HEK293T (cell line): ENCODE results near the gene MAPK1.
"Not testable (repeated sequence)": the region's sequence is repeated elsewhere in the genome, so short reads cannot be mapped to it uniquely, and the experiment has no call there.

Experiments used
- CTCF ChIA-PET: fragments of 350-600 bp; formaldehyde crosslinking; extraction: SDS; loops from one replicate; lab custom pipeline; 2021; ENCODE audit warnings: antibody characterized with exemption, inconsistent platforms; lab: Yijun Ruan, JAX
- POLR2A ChIA-PET: fragments of 350-600 bp; formaldehyde crosslinking; extraction: SDS; loops from one replicate; lab custom pipeline; 2020; ENCODE audit warnings: antibody characterized with exemption, inconsistent platforms; lab: Yijun Ruan, JAX
- DNase-seq: peaks from one replicate; pipeline ENCODE4 v3.0.0; 2012; ENCODE audit warnings: mixed read lengths; ENCODE audit errors: extremely low spot score
- ARNT ChIP-seq: fragments of 450-650 bp; IDR thresholded peaks from 2 replicates; pipeline ENCODE4 v1.6.1; 2017; ENCODE audit warnings: mild to moderate bottlenecking
- BHLHE40 ChIP-seq: fragments of 450-650 bp; IDR thresholded peaks from 2 replicates; pipeline ENCODE4 v1.6.1; 2016; ENCODE audit warnings: mild to moderate bottlenecking, moderate library complexity, borderline replicate concordance
- CTBP1 ChIP-seq: fragments of 450-650 bp; IDR thresholded peaks from 2 replicates; pipeline ENCODE4 v1.6.1; 2016; ENCODE audit warnings: borderline replicate concordance
- ELF4 ChIP-seq: fragments of 450-650 bp; IDR thresholded peaks from 2 replicates; pipeline ENCODE4 v1.6.1; 2017; ENCODE audit warnings: antibody characterized with exemption
- FOXA1 ChIP-seq: fragments of 450-650 bp; IDR thresholded peaks from 2 replicates; pipeline ENCODE4 v1.6.1; 2016; ENCODE audit warnings: mild to moderate bottlenecking
- FOXK2 ChIP-seq: fragments of 450-650 bp; IDR thresholded peaks from 2 replicates; pipeline ENCODE4 v1.6.1; 2016; ENCODE audit warnings: mild to moderate bottlenecking
- FOXM1 ChIP-seq: fragments of 450-650 bp; IDR thresholded peaks from 2 replicates; pipeline ENCODE4 v1.6.1; 2017; ENCODE audit warnings: mild to moderate bottlenecking, borderline replicate concordance
- HDGF ChIP-seq: fragments of 450-650 bp; IDR thresholded peaks from 2 replicates; pipeline ENCODE4 v1.6.1; 2017; ENCODE audit warnings: antibody characterized with exemption, borderline replicate concordance
- L3MBTL2 ChIP-seq: fragments of 450-650 bp; conservative IDR thresholded peaks from 2 replicates; pipeline ENCODE4 v1.6.1; 2016; ENCODE audit warnings: mild to moderate bottlenecking
- LEF1 ChIP-seq: fragments of 450-650 bp; IDR thresholded peaks from 2 replicates; pipeline ENCODE4 v1.6.1; 2017; ENCODE audit warnings: mild to moderate bottlenecking, borderline replicate concordance
- NFRKB ChIP-seq: fragments of 450-650 bp; IDR thresholded peaks from 2 replicates; pipeline ENCODE4 v1.6.1; 2016; ENCODE audit warnings: mild to moderate bottlenecking, moderate library complexity
- SP1 ChIP-seq: fragments of 450-650 bp; IDR thresholded peaks from 2 replicates; pipeline ENCODE4 v1.6.1; 2017
- SUZ12 ChIP-seq: fragments of 450-650 bp; IDR thresholded peaks from 2 replicates; pipeline ENCODE4 v1.6.1; 2016; ENCODE audit warnings: mild to moderate bottlenecking
- TARDBP ChIP-seq: fragments of 450-650 bp; IDR thresholded peaks from 2 replicates; pipeline ENCODE4 v1.6.1; 2016
- ZNF384 ChIP-seq: fragments of 450-650 bp; IDR thresholded peaks from 2 replicates; pipeline ENCODE4 v1.6.1; 2016
- TF ChIP-seq, protein P1 (sequence below): fragments of 450-650 bp; IDR thresholded peaks from 2 replicates; pipeline ENCODE4 v1.6.1; 2016

The MAPK1 gene

DNA sequence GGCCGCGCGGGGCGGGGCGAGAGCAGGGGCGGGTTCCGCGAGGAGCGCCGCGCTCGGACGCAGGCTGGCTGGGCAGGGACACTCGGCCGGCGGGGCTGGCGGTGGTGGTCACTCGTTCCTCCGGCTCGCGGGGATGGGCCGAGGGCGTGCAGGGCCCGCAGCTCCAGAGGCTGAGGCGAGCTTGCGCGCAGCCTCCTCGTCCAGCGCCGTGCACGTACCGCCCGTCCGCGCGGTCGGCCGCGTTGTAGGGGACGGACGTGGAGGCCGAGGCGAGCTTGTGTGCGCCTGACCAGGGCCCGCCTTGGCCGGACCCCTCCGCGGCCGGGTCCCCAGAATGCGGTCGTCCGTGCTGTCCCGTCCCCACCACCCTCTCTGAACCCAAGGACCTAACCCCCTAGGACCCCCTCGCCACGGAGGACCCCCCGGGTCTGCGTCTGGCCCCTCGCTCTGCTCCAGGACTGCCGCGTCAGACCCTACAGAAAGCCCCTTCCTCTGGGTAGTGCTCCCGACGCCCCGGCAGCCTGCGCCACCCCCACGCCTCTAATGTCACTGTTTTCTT lies 131.3 kb downstream of the MAPK1 start:
- DNase-seq = no peak
- TF ChIP-seq TARDBP (no peak), L3MBTL2 (no peak), ZNF384 (no peak), BHLHE40 (no peak), CTBP1 (no peak), NFRKB (no peak), HDGF (no peak), FOXM1 (no peak), ARNT (no peak), LEF1 (no peak), FOXA1 (no peak), FOXK2 (no peak)
- TF ChIP-seq, protein P1, sequence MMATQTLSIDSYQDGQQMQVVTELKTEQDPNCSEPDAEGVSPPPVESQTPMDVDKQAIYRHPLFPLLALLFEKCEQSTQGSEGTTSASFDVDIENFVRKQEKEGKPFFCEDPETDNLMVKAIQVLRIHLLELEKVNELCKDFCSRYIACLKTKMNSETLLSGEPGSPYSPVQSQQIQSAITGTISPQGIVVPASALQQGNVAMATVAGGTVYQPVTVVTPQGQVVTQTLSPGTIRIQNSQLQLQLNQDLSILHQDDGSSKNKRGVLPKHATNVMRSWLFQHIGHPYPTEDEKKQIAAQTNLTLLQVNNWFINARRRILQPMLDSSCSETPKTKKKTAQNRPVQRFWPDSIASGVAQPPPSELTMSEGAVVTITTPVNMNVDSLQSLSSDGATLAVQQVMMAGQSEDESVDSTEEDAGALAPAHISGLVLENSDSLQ = no peak
- POLR2A ChIA-PET = interaction anchor here (1.0 to 2.1 kb wide), 3 partner anchors 10 to 28 kb away, joined by 3 to 8 read pairs (median 4); no protein-coding TSS in a partner anchor
- CTCF ChIA-PET = no interaction called here

DNA sequence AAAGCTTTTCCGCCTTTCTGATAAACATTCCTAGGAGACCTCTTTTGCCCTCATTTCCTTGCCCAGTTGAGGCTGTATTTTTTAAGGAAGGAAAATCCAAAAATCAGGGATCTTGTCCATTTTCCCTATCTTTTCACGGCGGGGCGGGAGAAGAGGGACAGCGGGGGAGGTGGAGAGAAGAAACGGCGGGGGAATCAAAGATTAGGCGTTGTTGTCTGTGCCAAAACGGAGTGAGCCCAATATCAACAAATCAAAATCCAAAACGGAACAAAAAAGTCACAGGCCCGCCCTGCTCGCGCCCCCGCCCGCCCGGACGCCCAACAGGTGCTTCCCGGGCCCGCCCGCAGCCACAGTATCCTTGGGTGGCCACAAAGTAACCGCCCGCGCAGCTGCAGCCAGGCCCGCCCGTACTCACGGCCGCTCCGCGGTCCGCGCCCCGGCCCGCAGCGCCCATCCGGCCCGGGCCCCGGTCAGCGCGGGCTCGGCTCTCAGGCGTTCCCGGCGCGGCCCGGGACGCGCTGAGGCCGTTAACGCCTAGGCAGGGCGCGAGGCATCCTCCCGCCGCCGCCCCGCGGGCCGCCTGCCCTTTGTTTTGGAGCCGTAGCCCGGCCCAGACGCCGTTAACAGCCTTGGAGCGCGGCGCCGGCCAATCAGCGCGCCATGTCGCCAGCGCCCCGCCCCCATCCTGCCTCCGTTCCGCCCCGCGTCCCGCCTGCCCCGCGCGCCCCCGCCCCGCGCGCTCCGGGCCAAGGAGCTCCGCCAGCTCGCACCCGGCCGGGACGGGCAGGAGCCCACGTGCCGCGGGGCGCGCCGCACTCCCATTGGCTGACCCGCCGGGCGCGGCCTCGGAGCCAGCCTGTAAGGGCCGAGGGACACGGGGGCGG lies 132.0 kb downstream of the MAPK1 start, which contains the start of gene YPEL1:
Gene YPEL1 (minus strand): TSS at position 595 of the 884 bp plus-strand sequence. CDS start 25,050 bp downstream, outside the sequence.
- CTCF ChIA-PET = interaction anchor here (1.0 kb wide), 1 partner anchor 22 kb away, joined by 3 read pairs; no protein-coding TSS in a partner anchor
- POLR2A ChIA-PET = interaction anchor here (1.0 to 2.1 kb wide), 3 partner anchors 10 to 27 kb away, joined by 3 to 8 read pairs (median 4); no protein-coding TSS in a partner anchor
- TF ChIP-seq ARNT = peak; percentile 48; the same call in 1 of the 2 replicates
- no peak for TF ChIP-seq SP1
- TF ChIP-seq, protein P1 = no peak
- TF ChIP-seq NFRKB = no peak
- TF ChIP-seq BHLHE40 = no peak
- TF ChIP-seq CTBP1 = no peak
- 0 out of 2 replicates have a peak, but pooled peaks have one; percentile 41 for TF ChIP-seq L3MBTL2
- TF ChIP-seq ELF4 = no peak
- TF ChIP-seq LEF1 = peak; percentile 75; the same call in 1 of the 2 replicates
- TF ChIP-seq FOXA1 = no peak
- no peak for TF ChIP-seq ZNF384
- TF ChIP-seq FOXK2 = no peak
- TF ChIP-seq FOXM1 = 0 out of 2 replicates have a peak, but pooled peaks have one; percentile 40
- no peak for TF ChIP-seq HDGF
- no peak for TF ChIP-seq TARDBP
- peak; percentile 100 for DNase-seq

DNA sequence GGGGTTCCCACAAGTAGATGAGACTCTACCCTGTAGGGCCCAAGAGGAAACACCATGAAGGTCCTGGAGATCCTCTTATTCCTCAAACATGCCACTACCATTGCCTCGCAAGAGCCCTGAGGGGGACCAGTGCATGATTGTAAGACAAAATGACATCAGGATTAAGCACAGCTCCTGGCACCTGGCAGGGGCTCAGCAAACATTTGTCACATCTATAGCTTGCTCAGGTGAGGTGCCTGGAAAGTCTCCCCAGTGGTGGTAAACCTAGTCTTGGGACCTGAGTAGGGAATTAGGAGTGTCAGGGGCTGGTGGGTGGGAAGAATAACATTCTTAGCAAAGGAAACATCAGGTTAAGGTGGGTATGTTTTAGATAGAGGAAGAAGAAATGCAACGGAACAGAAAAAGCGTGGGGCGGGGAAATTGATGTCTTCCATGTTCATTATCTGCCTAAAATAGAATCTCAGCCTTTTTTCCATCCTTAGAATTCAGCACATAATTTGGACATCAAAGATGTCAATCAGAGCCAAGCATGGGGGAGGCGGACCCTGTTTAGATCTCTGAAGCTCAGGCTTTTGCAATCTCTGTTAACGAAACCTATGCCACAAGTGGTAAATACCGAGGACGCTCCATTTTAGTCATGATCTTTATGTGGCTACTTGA lies 132.8 kb downstream of the MAPK1 start:
- POLR2A ChIA-PET = interaction anchor here (2.1 kb wide), 1 partner anchor 9 kb away, joined by 8 read pairs; no protein-coding TSS in a partner anchor
- CTCF ChIA-PET = interaction anchor here (1.0 kb wide), 1 partner anchor 21 kb away, joined by 3 read pairs; no protein-coding TSS in a partner anchor
- TF ChIP-seq ZNF384 (no peak), ELF4 (no peak)
- DNase-seq = no peak

DNA sequence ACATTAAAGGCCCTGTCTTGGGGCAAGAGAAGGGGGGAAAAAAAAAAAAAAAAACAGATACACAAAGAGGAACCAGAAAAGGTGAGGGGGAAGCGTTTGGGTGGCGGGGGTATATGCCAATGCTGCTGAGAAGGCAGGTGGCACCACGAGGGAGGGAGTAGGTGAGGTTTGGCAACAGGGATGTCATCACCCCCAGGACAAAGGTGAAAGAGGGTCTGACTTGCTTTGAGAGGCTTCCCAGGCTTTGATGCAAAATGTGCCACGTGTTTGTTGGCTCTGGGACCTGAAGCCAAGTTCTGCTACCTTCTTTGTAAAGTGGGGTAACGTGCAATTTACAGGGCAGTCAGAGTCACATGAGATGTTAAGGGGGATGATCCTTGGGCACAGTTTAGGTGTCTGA lies 135.9 kb downstream of the MAPK1 start:
- DNase-seq = no peak
- ChIA-PET CTCF (no interaction called here), POLR2A (no interaction called here)
- TF ChIP-seq BHLHE40 (no peak), L3MBTL2 (no peak), FOXK2 (no peak), TARDBP (no peak), ARNT (no peak), ELF4 (no peak), NFRKB (no peak), HDGF (no peak), ZNF384 (no peak), FOXM1 (no peak), CTBP1 (no peak)
- TF ChIP-seq, protein P1 = no peak

DNA sequence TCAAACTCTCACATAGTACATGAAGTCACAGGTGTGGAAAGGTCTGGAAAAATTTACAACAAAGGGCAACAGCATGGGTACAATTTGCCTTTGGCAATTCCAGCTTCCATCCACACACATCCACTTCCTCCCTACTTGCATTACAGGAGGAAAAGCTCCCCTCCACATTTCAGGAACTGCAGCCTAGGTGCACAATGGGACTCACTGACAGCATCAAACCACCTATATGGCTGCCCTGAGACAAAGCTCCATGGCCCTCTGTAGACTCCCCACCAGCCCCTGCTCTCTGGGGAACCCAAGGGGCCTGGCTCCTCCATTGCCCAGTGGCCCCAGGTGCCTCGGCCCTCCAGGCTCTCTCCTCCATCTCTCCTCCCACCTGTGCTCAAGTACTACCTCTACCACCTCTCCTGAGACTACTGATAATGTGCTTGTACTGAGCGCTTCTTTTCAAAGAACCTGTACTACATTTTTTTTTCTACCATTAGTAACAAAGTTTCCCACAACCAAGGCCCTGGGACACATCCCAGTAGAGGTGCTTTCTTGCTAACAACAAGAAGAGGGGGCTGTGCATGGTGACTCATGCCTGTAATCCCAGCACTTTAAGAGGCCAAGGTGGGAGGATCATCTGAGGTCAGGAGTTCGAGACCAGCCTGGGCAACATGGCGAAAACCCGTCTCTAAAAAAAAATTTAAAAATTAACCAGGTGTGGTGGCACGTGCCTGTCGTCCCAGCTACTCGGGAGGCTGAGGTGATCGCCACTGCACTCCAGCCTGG lies 136.7 kb downstream of the MAPK1 start:
- TF ChIP-seq LEF1 (no peak), FOXM1 (no peak), L3MBTL2 (no peak), CTBP1 (no peak), FOXA1 (no peak), ZNF384 (no peak), BHLHE40 (no peak), SUZ12 (no peak), SP1 (no peak)
- ChIA-PET POLR2A (no interaction called here), CTCF (no interaction called here)

DNA sequence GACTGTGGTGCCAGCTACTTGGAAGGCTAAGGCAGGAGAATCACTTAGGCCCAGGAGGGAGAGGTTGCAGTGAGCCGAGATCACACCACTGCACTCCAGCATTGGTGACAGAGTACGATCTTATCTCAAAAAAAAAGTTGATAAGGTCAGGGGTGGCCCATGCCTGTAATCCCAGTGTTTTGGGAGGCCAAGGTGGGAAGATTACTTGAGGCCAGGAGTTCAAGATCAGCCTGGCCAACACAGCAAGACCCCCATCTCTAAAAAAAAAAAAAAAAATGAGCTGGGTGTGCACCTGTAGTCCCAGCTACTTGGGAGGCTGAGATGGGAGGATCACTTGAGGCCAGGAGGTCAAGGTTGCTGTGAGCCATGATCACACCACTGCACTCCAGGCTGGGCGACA lies 138.3 kb downstream of the MAPK1 start:
- POLR2A ChIA-PET, DNase-seq: not testable (repeated sequence)
- CTCF ChIA-PET = interaction anchor here (0.6 kb wide), 1 partner anchor 170 kb away, joined by 3 read pairs; no protein-coding TSS in a partner anchor

More for the DNA sequence above, 136.7 kb downstream of the MAPK1 start:
- DNase-seq = no peak
